K562 (cell line): Measurements from ENCODE around the gene BCAS3. TPM values are rescaled to one million over a fixed set of nuclear protein-coding genes. Genes with fewer than 3 reads are reported as not detected.

Experiments
- ATAC-seq: fragments of 200-7000 bp; cut with Tn5 transposase; 3 replicates; pipeline ENCODE4 v1.9.1; 2020; ENCODE audit warnings: moderate library complexity
- BruUV-seq: library from RNA; stranded (reverse); fragments of 400-500 nt; replicated peaks from 2 replicates; lab custom pipeline; 2021; lab: Mats Ljungman, UMichigan
- CTCF ChIA-PET: fragments of 300-600 bp; formaldehyde crosslinking; extraction: SDS; loops from one replicate; lab custom pipeline; 2021; ENCODE audit warnings: low intra/inter-chr PET ratio; lab: Yijun Ruan, JAX
- POLR2A ChIA-PET: fragments of 300-600, 350-650 bp; sonication (Branson Sonifier 250); formaldehyde crosslinking; extraction: SDS; loops from one replicate; lab custom pipeline; 2021; ENCODE audit warnings: antibody characterized with exemption, inconsistent platforms; lab: Yijun Ruan, JAX
- DNase-seq, 4 experiments: peaks; one replicate each; pipeline versions ENCODE4 v3.0.0 to v3.0.0-alpha.2; 2011 to 2018; ENCODE audit warnings: low spot score in 3 of 4, mixed read lengths in 3 of 4; ENCODE audit errors: extremely low read depth in 1 of 4
- FAIRE-seq: peaks from 2 replicates; lab custom pipeline; 2011; peaks lifted over from hg19 to GRCh38; lab: Jason Lieb, UNC
- H2AFZ ChIP-seq: 2 replicates; pipeline ENCODE4 v1.6.0; 2011; ENCODE audit warnings: low read depth, low read length, control low read depth, inconsistent platforms
- H3K27ac ChIP-seq: fragments of 200-600 bp; 3 replicates; pipeline ENCODE4 v1.8.0; 2011; ENCODE audit warnings: low read depth, mild to moderate bottlenecking, control low read depth, inconsistent platforms, low read length, moderate library complexity, mixed read lengths; ENCODE audit errors: extremely low read depth
- H3K27me3 ChIP-seq, 2 experiments: fragments of 300-600 bp in 1 of 2; 2 replicates in 1 of 2; 3 replicates in 1 of 2; pipeline versions ENCODE4 v1.6.0 to v1.8.0; 2011; ENCODE audit warnings: inconsistent platforms in 2 of 2, low read length in 2 of 2, mild to moderate bottlenecking in 1 of 2, mixed read lengths in 1 of 2, moderate library complexity in 1 of 2; ENCODE audit not compliant: control insufficient read depth in 2 of 2, insufficient read depth in 2 of 2
- H3K36me3 ChIP-seq: fragments of 300-600 bp; 3 replicates; pipeline ENCODE4 v1.8.0; 2011; ENCODE audit warnings: mild to moderate bottlenecking, low read length, inconsistent platforms; ENCODE audit not compliant: control insufficient read depth, insufficient read depth
- H3K4me1 ChIP-seq, 2 experiments: fragments of 200-600 bp in 1 of 2; replicated peaks in 1 of 2; 2 replicates in 1 of 2; 3 replicates in 1 of 2; pipeline versions ENCODE4 v1.5.1 to v1.8.0; 2011; ENCODE audit warnings: inconsistent platforms in 2 of 2, low read length in 2 of 2, mild to moderate bottlenecking in 1 of 2, mixed read lengths in 1 of 2, moderate library complexity in 1 of 2; ENCODE audit not compliant: control insufficient read depth in 2 of 2, insufficient read depth in 2 of 2
- H3K4me2 ChIP-seq: 2 replicates; pipeline ENCODE4 v1.6.1; 2011; ENCODE audit warnings: low read length, control low read depth, inconsistent platforms, mixed read lengths; ENCODE audit not compliant: insufficient read depth
- H3K4me3 ChIP-seq: fragments of 200-600 bp; sonication (generic), shearing (Covaris generic); 2 replicates; pipeline ENCODE4 v1.5.1; 2016; ENCODE audit warnings: control low read depth, inconsistent platforms
- H3K79me2 ChIP-seq: fragments of 200-600 bp; 3 replicates; pipeline ENCODE4 v1.8.0; 2011; ENCODE audit warnings: low read length, inconsistent platforms; ENCODE audit not compliant: control insufficient read depth, insufficient read depth
- H3K9ac ChIP-seq, 2 experiments: 2 replicates each; pipeline versions ENCODE4 v1.6.0 to v1.6.1; 2011; ENCODE audit warnings: low read depth in 2 of 2, low read length in 2 of 2, control low read depth in 1 of 2, inconsistent platforms in 1 of 2, mild to moderate bottlenecking in 1 of 2, mixed read lengths in 1 of 2; ENCODE audit not compliant: insufficient read depth in 1 of 2
- H3K9me1 ChIP-seq: one replicate; pipeline ENCODE4 v1.6.0; 2011; ENCODE audit warnings: inconsistent platforms, mild to moderate bottlenecking, low read length, moderate library complexity; ENCODE audit not compliant: control insufficient read depth, insufficient read depth
- H3K9me3 ChIP-seq: replicated peaks from 2 replicates; pipeline ENCODE4 v1.5.1; 2011; ENCODE audit warnings: low read depth, low read length, inconsistent platforms; ENCODE audit not compliant: control insufficient read depth, insufficient read depth
- H4K20me1 ChIP-seq: replicated peaks from 2 replicates; pipeline ENCODE4 v1.6.1; 2011; ENCODE audit warnings: low read length, inconsistent platforms, mixed read lengths; ENCODE audit not compliant: control insufficient read depth, insufficient read depth
- ADNP ChIP-seq: fragments of 200-800 bp; sonication (Bioruptor generic); IDR thresholded peaks from 2 replicates; pipeline ENCODE4 v1.6.1; 2016; ENCODE audit warnings: missing genetic modification characterization, missing compliant biosample characterization
- ATF7 ChIP-seq: fragments of 450-650 bp; IDR thresholded peaks from 2 replicates; pipeline ENCODE4 v1.7.1; 2014; ENCODE audit warnings: mild to moderate bottlenecking, moderate library complexity
- CBFA2T3 ChIP-seq: fragments of 450-650 bp; IDR thresholded peaks from 2 replicates; pipeline ENCODE4 v1.6.1; 2017
- CBX1 ChIP-seq: sonication (generic); IDR thresholded peaks from 2 replicates; pipeline ENCODE4 v1.6.1; 2016; ENCODE audit warnings: antibody characterized with exemption, low read depth, mild to moderate bottlenecking
- CEBPB ChIP-seq: fragments of 450-650 bp; IDR thresholded peaks from 2 replicates; pipeline ENCODE4 v1.6.1; 2016; ENCODE audit warnings: missing genetic modification characterization, missing compliant biosample characterization
- CREB5 ChIP-seq: fragments of 250-450 bp; sonication (Bioruptor Pico); IDR thresholded peaks from 2 replicates; pipeline ENCODE4 v1.5.0; 2020; ENCODE audit warnings: mild to moderate bottlenecking
- DACH1 ChIP-seq: fragments of 450-650 bp; IDR thresholded peaks from 2 replicates; pipeline ENCODE4 v1.6.1; 2018; ENCODE audit not compliant: partially characterized antibody
- NBN ChIP-seq: fragments of 450-650 bp; IDR thresholded peaks from 2 replicates; pipeline ENCODE4 v1.6.1; 2016; ENCODE audit warnings: low read depth, mild to moderate bottlenecking
- POLR2A ChIP-seq: fragments of 450-650 bp; conservative IDR thresholded peaks from 2 replicates; pipeline ENCODE4 v1.6.1; 2016
- PRPF4 ChIP-seq: fragments of 200-400 bp; formaldehyde crosslinking; IDR thresholded peaks from one replicate; pipeline ENCODE4 v1.6.1; 2017; ENCODE audit warnings: low read length, low read depth, mild to moderate bottlenecking; ENCODE audit not compliant: insufficient read depth, poor library complexity, severe bottlenecking
- ZNF124 ChIP-seq: sonication (generic); formaldehyde crosslinking; IDR thresholded peaks from 2 replicates; pipeline ENCODE4 v1.8.1; 2022; ENCODE audit warnings: missing genetic modification reagents
- ZNF217 ChIP-seq: sonication (generic); formaldehyde crosslinking; IDR thresholded peaks from 2 replicates; pipeline ENCODE4 v1.8.0; 2022; ENCODE audit warnings: mild to moderate bottlenecking, missing genetic modification reagents
- ZNF232 ChIP-seq: sonication (generic); formaldehyde crosslinking; IDR thresholded peaks from 2 replicates; pipeline ENCODE4 v1.8.0; 2022; ENCODE audit warnings: mild to moderate bottlenecking, missing genetic modification reagents
- ZNF316 ChIP-seq: fragments of 450-650 bp; IDR thresholded peaks from 2 replicates; pipeline ENCODE4 v1.6.1; 2016
- ZNF384 ChIP-seq: IDR thresholded peaks from 2 replicates; pipeline ENCODE4 v1.6.1; 2012; ENCODE audit warnings: low read depth, low read length, improper control_type of control experiment
- WGBS: fragments of 100-300 bp; shearing (Covaris generic); methylation state at CpG from one replicate; pipeline ENCODE4 v1.1.6; 2016; ENCODE audit warnings: low coverage, mixed read lengths; ENCODE audit not compliant: insufficient coverage; ENCODE audit errors: missing lambda C conversion rate; 5-methylcytosine and 5-hydroxymethylcytosine counted together
- in situ Hi-C: fragments of 300-500 bp; cut with MboI; formaldehyde crosslinking; loops from 4 replicates; pipeline ENCODE4 v1.15.0; 2018; ENCODE audit warnings: inconsistent platforms, mixed read lengths
- intact Hi-C: fragments of 100-400 bp; cut with micrococcal nuclease; formaldehyde crosslinking; loops from 2 replicates; pipeline ENCODE4 v1.14.2; 2022
- polyA plus RNA-seq, 8 experiments: library from polyadenylated mRNA; depleted of rRNA in 4 of 8; stranded (reverse) in 5 of 8; unstranded in 3 of 8; fragments of >200 nt; fragmentation: Nextera tagmentation in 2 of 8; fragmentation: Illumina TruSeq in 1 of 8; extraction: Ambion mirVana in 2 of 8; extraction: Trizol in 1 of 8; gene quantifications; 2 replicates each; pipeline versions ENCODE4 v1.2.1 to v1.2.3, GENCODE V29; 2011 to 2014; ENCODE audit warnings: inconsistent platforms in 1 of 8, missing spikeins in 1 of 8
- total RNA-seq, 7 experiments: library from RNA; depleted of rRNA in 6 of 7; stranded (reverse); fragments of >200 nt in 6 of 7; fragmentation: Illumina TruSeq in 2 of 7; extraction: Trizol in 2 of 7; gene quantifications; 2 replicates each; pipeline versions ENCODE4 v1.2.1 to v1.2.3, GENCODE V29; 2011 to 2021; ENCODE audit warnings: low replicate concordance in 1 of 7
- TF ChIP-seq, protein P1 (sequence below): sonication (generic); formaldehyde crosslinking; IDR thresholded peaks from 2 replicates; pipeline ENCODE4 v1.8.0; 2022; ENCODE audit warnings: mild to moderate bottlenecking, missing genetic modification reagents, borderline replicate concordance

The BCAS3 gene
- total and polyA plus RNA-seq, 9 of the 15 experiments (the other 6 are each of a cell fraction or from before 2014, with no cell fraction given) = 1.9 to 5.5 (median 3.5) TPM

DNA sequence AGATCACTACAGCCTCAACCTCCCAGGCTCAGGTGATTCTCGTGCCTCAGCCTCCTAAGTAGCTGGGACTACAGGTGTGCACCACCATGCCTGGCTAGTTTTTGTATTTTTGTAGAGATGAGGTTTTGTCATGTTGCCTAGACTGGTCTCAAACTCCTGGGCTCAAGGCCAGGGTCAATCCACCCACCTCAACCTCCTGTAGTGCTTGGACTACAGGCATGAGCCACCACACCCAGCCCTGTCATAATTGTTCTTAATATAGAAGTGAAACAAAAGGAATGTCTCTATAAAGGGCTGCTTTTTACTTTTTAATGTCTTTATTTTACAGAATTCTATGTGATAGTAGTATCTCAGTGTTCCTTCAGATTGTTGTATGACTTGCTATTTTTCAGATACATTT, 376.8 kb downstream of the BCAS3 start:
- Histone ChIP-seq H3K4me2 (no peak overlapping the region), H3K4me1 (no peaks in the 10 kb centered on the region), H3K36me3 (no peaks in the 10 kb centered on the region), H3K9me3 (no peaks in the 10 kb centered on the region), H2AFZ (no peak overlapping the region), H3K27ac (no peak overlapping the region), H4K20me1 (no peaks in the 10 kb centered on the region), H3K9ac (no peak overlapping the region), H3K27me3 (peaks cover 0 to 3% of the 10 kb centered on the region in 2 experiments; a peak in 1 of 5 replicates), H3K4me3 (no peak overlapping the region), H3K79me2 (no peaks in the 10 kb centered on the region), H3K9me1 (no peaks in the 10 kb centered on the region)
- intact Hi-C loops (no loop called here), in situ Hi-C loops (no loop called here)
- no TSS peak for BruUV-seq
- WGBS = 0% methylated on average over 1 of the region's 1 CpG
- DNase-seq = no peak
- ATAC-seq = no peak
- FAIRE-seq = no peak
- CTCF ChIA-PET = no interaction called here
- POLR2A ChIA-PET = no interaction called here
- no peak for TF ChIP-seq NBN
- 0 out of 2 replicates have a peak, but pooled peaks have one; percentile 4 for TF ChIP-seq ZNF316

DNA sequence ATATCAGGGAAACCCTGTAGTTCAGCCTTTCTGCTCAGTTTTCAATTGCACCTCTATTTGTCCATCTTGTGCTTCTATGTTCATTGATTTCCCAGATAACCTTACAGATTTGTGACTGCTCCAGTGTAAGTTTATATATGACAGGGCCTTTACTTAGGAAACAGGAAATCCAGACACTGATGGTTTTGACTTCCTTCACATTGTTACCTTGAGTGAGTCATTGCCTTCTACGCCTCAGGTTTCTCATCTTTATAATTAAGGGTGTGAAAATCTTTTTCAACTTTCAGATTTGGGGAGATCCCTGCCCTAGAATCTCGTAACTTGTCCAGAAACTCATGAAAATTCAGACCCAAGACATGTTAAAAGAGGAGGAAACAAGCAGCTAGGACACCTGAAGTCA, 379.6 kb downstream of the BCAS3 start:
- Histone ChIP-seq H3K9me3 (no peaks in the 10 kb centered on the region), H2AFZ (no peak overlapping the region), H3K79me2 (no peaks in the 10 kb centered on the region), H3K9me1 (no peaks in the 10 kb centered on the region), H3K4me1 (no peaks in the 10 kb centered on the region), H4K20me1 (no peaks in the 10 kb centered on the region), H3K4me3 (no peak overlapping the region), H3K36me3 (no peaks in the 10 kb centered on the region), H3K27ac (no peak overlapping the region), H3K27me3 (peaks cover 0 to 3% of the 10 kb centered on the region in 2 experiments; a peak in 1 of 5 replicates), H3K4me2 (no peak overlapping the region), H3K9ac (no peak overlapping the region)
- no peak for ATAC-seq
- in situ Hi-C loops = no loop called here
- ChIA-PET CTCF (no interaction called here), POLR2A (no interaction called here)
- no peak for FAIRE-seq
- intact Hi-C loops = no loop called here
- WGBS = 9% methylated on average over 2 of the region's 2 CpGs
- no peak for DNase-seq
- BruUV-seq = no TSS peak
- TF ChIP-seq POLR2A = no peak
- no peak for TF ChIP-seq ATF7
- no peak for TF ChIP-seq CBX1
- TF ChIP-seq PRPF4 = no peak
- no peak for TF ChIP-seq ADNP (tag)
- no peak for TF ChIP-seq DACH1
- TF ChIP-seq, protein P1, sequence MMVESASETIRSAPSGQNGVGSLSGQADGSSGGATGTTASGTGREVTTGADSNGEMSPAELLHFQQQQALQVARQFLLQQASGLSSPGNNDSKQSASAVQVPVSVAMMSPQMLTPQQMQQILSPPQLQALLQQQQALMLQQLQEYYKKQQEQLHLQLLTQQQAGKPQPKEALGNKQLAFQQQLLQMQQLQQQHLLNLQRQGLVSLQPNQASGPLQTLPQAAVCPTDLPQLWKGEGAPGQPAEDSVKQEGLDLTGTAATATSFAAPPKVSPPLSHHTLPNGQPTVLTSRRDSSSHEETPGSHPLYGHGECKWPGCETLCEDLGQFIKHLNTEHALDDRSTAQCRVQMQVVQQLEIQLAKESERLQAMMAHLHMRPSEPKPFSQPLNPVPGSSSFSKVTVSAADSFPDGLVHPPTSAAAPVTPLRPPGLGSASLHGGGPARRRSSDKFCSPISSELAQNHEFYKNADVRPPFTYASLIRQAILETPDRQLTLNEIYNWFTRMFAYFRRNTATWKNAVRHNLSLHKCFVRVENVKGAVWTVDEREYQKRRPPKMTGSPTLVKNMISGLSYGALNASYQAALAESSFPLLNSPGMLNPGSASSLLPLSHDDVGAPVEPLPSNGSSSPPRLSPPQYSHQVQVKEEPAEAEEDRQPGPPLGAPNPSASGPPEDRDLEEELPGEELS = no peak
- TF ChIP-seq CEBPB = no peak
- no peak for TF ChIP-seq CBFA2T3
- TF ChIP-seq CREB5 (CRISPR knock-in tag) = no peak
- no peak for TF ChIP-seq ZNF217 (CRISPR knock-in tag)
- TF ChIP-seq ZNF124 (CRISPR knock-in tag) = no peak
- TF ChIP-seq ZNF384 = no peak
- no peak for TF ChIP-seq ZNF232 (CRISPR knock-in tag)
